IPS-18c (cell line): ENCODE data around the gene LIPC.

Experiments
- H3K4me3 ChIP-seq: 2 replicates; pipeline ENCODE4 v1.7.0; 2013; ENCODE audit warnings: low read depth, mild to moderate bottlenecking, low read length, moderate library complexity; ENCODE audit not compliant: insufficient read depth
- H3K9me3 ChIP-seq: one replicate; pipeline ENCODE4 v1.6.1; 2013; ENCODE audit warnings: mild to moderate bottlenecking, low read length, moderate library complexity; ENCODE audit not compliant: control insufficient read depth, insufficient read depth

The LIPC gene

GRCh38 chr15:58510715-58511598 lies 79.2 kb downstream of the LIPC start:
- Histone ChIP-seq H3K9me3 (no peaks in the 10 kb centered on the region), H3K4me3 (no peak overlapping the region)

- no peak overlapping the region for H3K4me3 ChIP-seq
- no peaks in the 10 kb centered on the region for H3K9me3 ChIP-seq
Observed at GRCh38 chr15:58511599-58511987, 79.8 kb downstream of the LIPC start.

GRCh38 chr15:58512522-58512921 lies 80.7 kb downstream of the LIPC start:
- Histone ChIP-seq H3K9me3 (no peaks in the 10 kb centered on the region), H3K4me3 (no peak overlapping the region)

- no peak overlapping the region for H3K4me3 ChIP-seq
Observed at GRCh38 chr15:58513008-58513407, 81.2 kb downstream of the LIPC start.

GRCh38 chr15:58513726-58514336 lies 82.0 kb downstream of the LIPC start:
- H3K9me3 ChIP-seq = no peaks in the 10 kb centered on the region
- H3K4me3 ChIP-seq = no peak overlapping the region

More at GRCh38 chr15:58513008-58513407, 81.2 kb downstream of the LIPC start:
- no peaks in the 10 kb centered on the region for H3K9me3 ChIP-seq

- H3K9me3 ChIP-seq = no peaks in the 10 kb centered on the region
- H3K4me3 ChIP-seq = no peak overlapping the region
Observed at GRCh38 chr15:58515807-58516206, 84.0 kb downstream of the LIPC start.

- Histone ChIP-seq H3K9me3 (no peaks in the 10 kb centered on the region), H3K4me3 (no peak overlapping the region)
Observed at GRCh38 chr15:58517252-58517681, 85.5 kb downstream of the LIPC start.

GRCh38 chr15:58517682-58518525 lies 86.1 kb downstream of the LIPC start:
- no peaks in the 10 kb centered on the region for H3K9me3 ChIP-seq

DNA sequence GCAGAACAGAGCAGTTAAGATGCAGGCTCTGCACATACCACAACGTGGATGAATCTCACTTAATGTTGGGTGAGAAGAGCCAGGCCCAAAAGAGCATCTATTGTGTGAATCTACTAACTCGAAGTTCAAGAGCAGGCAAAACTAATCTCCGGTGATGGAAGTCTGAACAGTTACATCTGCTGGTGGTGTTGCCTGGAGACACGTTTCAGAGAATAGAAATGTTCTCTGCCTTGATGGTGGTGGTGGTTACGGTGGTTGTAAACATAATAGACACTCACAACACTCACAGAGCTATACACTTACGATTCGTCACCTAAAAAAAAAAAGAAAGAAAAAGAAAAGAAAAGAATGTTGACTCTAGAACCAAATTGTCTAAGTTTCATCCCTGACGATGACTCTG lies 86.8 kb downstream of the LIPC start:
- no peaks in the 10 kb centered on the region for H3K9me3 ChIP-seq
- no peak overlapping the region for H3K4me3 ChIP-seq

More at GRCh38 chr15:58517682-58518525, 86.1 kb downstream of the LIPC start:
- no peak overlapping the region for H3K4me3 ChIP-seq

- H3K4me3 ChIP-seq = no peak overlapping the region
Observed at GRCh38 chr15:58519516-58519915, 87.7 kb downstream of the LIPC start.

DNA sequence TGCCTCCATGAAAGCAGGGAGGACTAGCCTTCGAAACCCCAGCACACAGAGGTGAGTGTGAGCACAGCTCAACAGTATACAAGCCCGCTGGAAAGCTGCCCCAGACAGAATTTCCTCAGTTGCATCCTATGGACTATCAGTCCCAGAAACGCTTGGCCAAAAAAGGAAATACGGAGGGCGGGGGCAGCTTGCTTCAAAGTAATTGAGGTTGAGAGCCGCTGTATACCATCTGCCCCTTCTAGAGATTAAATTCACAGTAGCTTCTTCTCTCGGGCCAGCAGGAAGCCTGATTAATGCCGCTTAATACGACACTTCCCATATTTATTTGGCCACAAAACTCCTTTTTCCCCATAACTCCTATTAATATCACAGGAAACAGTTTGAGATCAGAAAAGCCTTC lies 88.7 kb downstream of the LIPC start:
- Histone ChIP-seq H3K9me3 (no peaks in the 10 kb centered on the region), H3K4me3 (no peak overlapping the region)

More at GRCh38 chr15:58519516-58519915, 87.7 kb downstream of the LIPC start:
- no peaks in the 10 kb centered on the region for H3K9me3 ChIP-seq

DNA sequence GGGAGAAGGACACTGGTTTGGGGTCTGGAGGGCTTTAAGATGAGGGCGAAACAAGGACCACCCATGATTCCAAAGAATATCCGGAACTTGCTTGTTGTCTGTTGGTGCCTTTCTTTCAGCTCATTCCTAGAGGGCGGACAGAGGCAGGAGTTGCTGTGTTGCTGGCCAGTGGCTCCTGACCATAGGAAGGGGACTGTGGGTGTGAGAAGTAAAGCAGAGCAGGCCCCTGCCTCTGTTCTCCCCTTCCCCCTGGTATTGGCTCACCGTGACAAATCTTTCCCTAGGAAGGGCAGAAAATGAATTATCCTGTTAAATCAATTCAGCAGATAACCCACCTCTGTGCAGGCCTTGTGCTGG lies 89.1 kb downstream of the LIPC start:
- H3K4me3 ChIP-seq = no peak overlapping the region
- H3K9me3 ChIP-seq = no peaks in the 10 kb centered on the region

- no peak overlapping the region for H3K4me3 ChIP-seq
Observed at GRCh38 chr15:58521293-58521991, 89.7 kb downstream of the LIPC start.

GRCh38 chr15:58522391-58522790 lies 90.6 kb downstream of the LIPC start:
- H3K9me3 ChIP-seq = no peaks in the 10 kb centered on the region
- H3K4me3 ChIP-seq = no peak overlapping the region

More at GRCh38 chr15:58521293-58521991, 89.7 kb downstream of the LIPC start:
- H3K9me3 ChIP-seq = no peaks in the 10 kb centered on the region

- Histone ChIP-seq H3K9me3 (no peaks in the 10 kb centered on the region), H3K4me3 (no peak overlapping the region)
Observed at GRCh38 chr15:58522865-58523264, 91.1 kb downstream of the LIPC start.

DNA sequence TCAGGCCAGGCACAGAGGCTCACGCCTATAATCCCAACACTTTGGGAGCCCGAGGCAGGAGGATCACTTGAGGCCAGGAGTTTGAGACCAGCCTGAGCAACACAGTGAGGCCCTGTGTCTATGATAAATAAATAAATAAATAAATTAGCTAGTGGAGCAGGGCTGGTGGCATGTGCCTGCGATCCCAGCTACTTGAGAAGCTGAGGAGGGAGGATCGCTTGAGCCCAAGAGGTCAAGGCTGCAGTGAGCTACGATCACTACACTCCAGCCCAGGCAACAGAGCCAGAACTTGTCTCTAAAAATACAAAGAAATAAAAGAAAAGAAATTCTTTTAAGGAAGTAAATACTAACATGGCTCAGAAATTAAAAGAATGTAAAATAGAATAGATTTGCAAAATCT lies 91.8 kb downstream of the LIPC start:
- H3K4me3 ChIP-seq = no peak overlapping the region
- no peaks in the 10 kb centered on the region for H3K9me3 ChIP-seq

GRCh38 chr15:58524247-58524646 lies 92.5 kb downstream of the LIPC start:
- Histone ChIP-seq H3K4me3 (no peak overlapping the region), H3K9me3 (no peaks in the 10 kb centered on the region)
